ENCODE measurements around the gene ARPC2.

Gene ARPC2

GRCh38 chr2:218226903-218227302 is 9.9 kb downstream of the ARPC2 start:
- no peak overlapping the region for H3K4me3 ChIP-seq (replicated peaks; ENCODE audit: insufficient read depth, low read length)
- no peaks in the 10 kb centered on the region for H3K27me3 ChIP-seq (ENCODE audit: insufficient read depth, poor library complexity, severe bottlenecking)
- DNase-seq (ENCODE audit: low read depth in 1 of 2, low spot score in 1 of 2) = no peak
- H3K27ac ChIP-seq (replicated peaks) = no peak overlapping the region
- no peak for TF ChIP-seq GABPA (IDR thresholded peaks at IDR 0.05; ENCODE audit: low read depth)
- TF ChIP-seq REST (IDR thresholded peaks at IDR 0.05; ENCODE audit: insufficient replicate concordance, low read depth) = no peak
- TF ChIP-seq SPI1 (IDR thresholded peaks at IDR 0.05; ENCODE audit: borderline replicate concordance, low read depth) = no peak
- no peak for TF ChIP-seq CTCF (IDR thresholded peaks at IDR 0.05; ENCODE audit: insufficient read depth, low read length)
- TF ChIP-seq POLR2AphosphoS5 (IDR thresholded peaks at IDR 0.05; ENCODE audit: low read depth) = no peak

- DNase-seq (ENCODE audit: low read depth in 1 of 2, low spot score in 1 of 2) = no peak
- peak overlapping the region; percentile 70 for H3K27ac ChIP-seq (replicated peaks)
- TF ChIP-seq CTCF (IDR thresholded peaks at IDR 0.05; ENCODE audit: insufficient read depth, low read length) (no peak), POLR2AphosphoS5 (IDR thresholded peaks at IDR 0.05; ENCODE audit: low read depth) (no peak), REST (IDR thresholded peaks at IDR 0.05; ENCODE audit: insufficient replicate concordance, low read depth) (no peak), GABPA (IDR thresholded peaks at IDR 0.05; ENCODE audit: low read depth) (no peak), SPI1 (IDR thresholded peaks at IDR 0.05; ENCODE audit: borderline replicate concordance, low read depth) (no peak)
Measured at GRCh38 chr2:218228366-218229090, 11.5 kb downstream of the ARPC2 start.

GRCh38 chr2:218229239-218229638 is 12.2 kb downstream of the ARPC2 start:
- DNase-seq (ENCODE audit: low read depth in 1 of 2, low spot score in 1 of 2) = peak in 1 of 2 experiments; percentile 79
- no peak overlapping the region for H3K4me3 ChIP-seq (replicated peaks; ENCODE audit: insufficient read depth, low read length)
- H3K27me3 ChIP-seq (ENCODE audit: insufficient read depth, poor library complexity, severe bottlenecking) = no peaks in the 10 kb centered on the region
- no peak for TF ChIP-seq CTCF (IDR thresholded peaks at IDR 0.05; ENCODE audit: insufficient read depth, low read length)
- TF ChIP-seq POLR2AphosphoS5 (IDR thresholded peaks at IDR 0.05; ENCODE audit: low read depth) = no peak; the same call in 1 of the 2 replicates
- peak; percentile 17; the same call in 1 of the 2 replicates for TF ChIP-seq SPI1 (IDR thresholded peaks at IDR 0.05; ENCODE audit: borderline replicate concordance, low read depth)
- TF ChIP-seq REST (IDR thresholded peaks at IDR 0.05; ENCODE audit: insufficient replicate concordance, low read depth) = no peak
- no peak for TF ChIP-seq GABPA (IDR thresholded peaks at IDR 0.05; ENCODE audit: low read depth)
- peak overlapping the region; percentile 70 for H3K27ac ChIP-seq (replicated peaks)

More at GRCh38 chr2:218228366-218229090, 11.5 kb downstream of the ARPC2 start:
- Histone ChIP-seq H3K27me3 (ENCODE audit: insufficient read depth, poor library complexity, severe bottlenecking) (no peaks in the 10 kb centered on the region), H3K4me3 (replicated peaks; ENCODE audit: insufficient read depth, low read length) (no peak overlapping the region)
